Measurements from ENCODE around the gene MYBPC2.

Gene MYBPC2

DNA sequence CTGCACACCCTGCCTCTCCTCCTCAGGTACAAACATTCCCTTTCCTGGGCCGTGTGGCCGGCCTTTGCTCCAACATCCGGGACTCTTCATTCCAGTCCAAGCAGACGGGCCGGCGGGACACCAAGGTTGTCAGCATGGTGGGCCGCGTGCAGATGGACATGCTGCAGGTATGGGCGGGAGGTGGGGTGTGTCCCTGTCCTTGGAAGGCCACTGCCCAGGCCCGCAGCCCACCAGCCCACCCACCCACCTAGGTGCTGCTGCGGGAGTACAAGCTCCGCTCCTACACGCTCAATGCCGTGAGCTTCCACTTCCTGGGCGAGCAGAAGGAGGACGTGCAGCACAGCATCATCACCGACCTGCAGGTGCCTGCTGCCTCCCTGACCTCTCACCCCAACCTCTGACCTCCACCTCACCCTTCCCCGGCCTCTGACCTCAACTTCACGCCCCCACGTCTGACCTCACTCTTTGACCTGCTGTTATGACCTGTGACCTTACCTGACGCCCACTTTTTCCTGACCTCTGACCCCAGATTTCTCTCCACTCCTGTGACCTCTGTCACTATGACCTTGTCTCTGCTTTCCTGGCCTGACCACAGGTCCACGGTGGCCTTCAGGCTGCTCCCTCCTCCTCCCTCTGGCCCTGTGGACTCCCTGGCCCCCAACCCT lies 26.4 kb upstream of the MYBPC2 start:
- ChIA-PET POLR2A (no interaction called here), CTCF (interaction anchor here (0.5 kb wide), 1 partner anchor 49 kb away, joined by 3 read pairs; no protein-coding TSS in a partner anchor)
- Histone ChIP-seq H3K36me3 (ENCODE audit: control insufficient read depth in 2 of 2, insufficient read depth in 1 of 2, low read length in 2 of 2) (peaks cover 35 to 81% of the 10 kb centered on the region in 2 experiments), H3K9me3 (ENCODE audit: control insufficient read depth, insufficient read depth, low read depth, low read length) (no peaks in the 10 kb centered on the region), H3K27ac (ENCODE audit: extremely low read depth, low read depth, low read length) (no peak overlapping the region), H3K4me1 (ENCODE audit: control insufficient read depth, insufficient read depth, low read length) (no peaks in the 10 kb centered on the region), H3K4me3 (ENCODE audit: low read depth, low read length) (no peak overlapping the region)
- TF ChIP-seq ZNF837 (tag by site-specific recombination; IDR thresholded peaks at IDR 0.05) (no peak), ZNF341 (tag by site-specific recombination; IDR thresholded peaks at IDR 0.05; ENCODE audit: low read depth) (no peak), ZSCAN30 (tag by site-specific recombination; IDR thresholded peaks at IDR 0.05) (no peak), ZNF558 (tag by site-specific recombination; IDR thresholded peaks at IDR 0.05) (no peak), ZNF473 (tag by site-specific recombination; IDR thresholded peaks at IDR 0.05) (no peak), ZNF311 (tag by site-specific recombination; IDR thresholded peaks at IDR 0.05; ENCODE audit: borderline replicate concordance) (no peak), ZNF211 (tag by site-specific recombination; IDR thresholded peaks at IDR 0.05; ENCODE audit: low read depth) (no peak), ZNF292 (tag by site-specific recombination; IDR thresholded peaks at IDR 0.05; ENCODE audit: borderline replicate concordance, low read depth) (no peak), ZFHX2 (tag by site-specific recombination; conservative IDR thresholded peaks at IDR 0.05) (peak; percentile 42; the same call in 1 of the 2 replicates), ZNF664 (tag by site-specific recombination; IDR thresholded peaks at IDR 0.05) (no peak), KLF1 (tag by site-specific recombination; IDR thresholded peaks at IDR 0.05) (no peak), ZBTB7A (tag by site-specific recombination; IDR thresholded peaks at IDR 0.05; ENCODE audit: low read depth) (0 out of 2 replicates have a peak, but pooled peaks have one; percentile 50), ZNF501 (tag by site-specific recombination; IDR thresholded peaks at IDR 0.05) (no peak), ZNF302 (tag by site-specific recombination; IDR thresholded peaks at IDR 0.05; ENCODE audit: low read depth) (no peak), ZNF223 (tag by site-specific recombination; IDR thresholded peaks at IDR 0.05) (no peak), KLF10 (tag by site-specific recombination; IDR thresholded peaks at IDR 0.05) (no peak), BCL11A (tag by site-specific recombination; IDR thresholded peaks at IDR 0.05; ENCODE audit: low read depth) (peak; percentile 100), MZF1 (tag by site-specific recombination; IDR thresholded peaks at IDR 0.05; ENCODE audit: borderline replicate concordance) (no peak), ZNF10 (tag by site-specific recombination; IDR thresholded peaks at IDR 0.05) (no peak), ZFP69B (tag by site-specific recombination; IDR thresholded peaks at IDR 0.05) (no peak), SCRT2 (tag by site-specific recombination; IDR thresholded peaks at IDR 0.05) (no peak), ZFP37 (tag by site-specific recombination; IDR thresholded peaks at IDR 0.05) (no peak)
- TF ChIP-seq, protein P1, sequence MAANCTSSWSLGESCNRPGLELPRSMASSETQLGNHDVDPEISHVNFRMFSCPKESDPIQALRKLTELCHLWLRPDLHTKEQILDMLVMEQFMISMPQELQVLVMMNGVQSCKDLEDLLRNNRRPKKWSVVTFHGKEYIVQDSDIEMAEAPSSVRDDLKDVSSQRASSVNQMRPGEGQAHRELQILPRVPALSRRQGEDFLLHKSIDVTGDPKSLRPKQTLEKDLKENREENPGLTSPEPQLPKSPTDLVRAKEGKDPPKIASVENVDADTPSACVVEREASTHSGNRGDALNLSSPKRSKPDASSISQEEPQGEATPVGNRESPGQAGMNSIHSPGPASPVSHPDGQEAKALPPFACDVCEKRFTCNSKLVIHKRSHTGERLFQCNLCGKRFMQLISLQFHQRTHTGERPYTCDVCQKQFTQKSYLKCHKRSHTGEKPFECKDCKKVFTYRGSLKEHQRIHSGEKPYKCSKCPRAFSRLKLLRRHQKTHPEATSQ (tag by site-specific recombination; IDR thresholded peaks at IDR 0.05), result no peak
- TF ChIP-seq, protein P2, sequence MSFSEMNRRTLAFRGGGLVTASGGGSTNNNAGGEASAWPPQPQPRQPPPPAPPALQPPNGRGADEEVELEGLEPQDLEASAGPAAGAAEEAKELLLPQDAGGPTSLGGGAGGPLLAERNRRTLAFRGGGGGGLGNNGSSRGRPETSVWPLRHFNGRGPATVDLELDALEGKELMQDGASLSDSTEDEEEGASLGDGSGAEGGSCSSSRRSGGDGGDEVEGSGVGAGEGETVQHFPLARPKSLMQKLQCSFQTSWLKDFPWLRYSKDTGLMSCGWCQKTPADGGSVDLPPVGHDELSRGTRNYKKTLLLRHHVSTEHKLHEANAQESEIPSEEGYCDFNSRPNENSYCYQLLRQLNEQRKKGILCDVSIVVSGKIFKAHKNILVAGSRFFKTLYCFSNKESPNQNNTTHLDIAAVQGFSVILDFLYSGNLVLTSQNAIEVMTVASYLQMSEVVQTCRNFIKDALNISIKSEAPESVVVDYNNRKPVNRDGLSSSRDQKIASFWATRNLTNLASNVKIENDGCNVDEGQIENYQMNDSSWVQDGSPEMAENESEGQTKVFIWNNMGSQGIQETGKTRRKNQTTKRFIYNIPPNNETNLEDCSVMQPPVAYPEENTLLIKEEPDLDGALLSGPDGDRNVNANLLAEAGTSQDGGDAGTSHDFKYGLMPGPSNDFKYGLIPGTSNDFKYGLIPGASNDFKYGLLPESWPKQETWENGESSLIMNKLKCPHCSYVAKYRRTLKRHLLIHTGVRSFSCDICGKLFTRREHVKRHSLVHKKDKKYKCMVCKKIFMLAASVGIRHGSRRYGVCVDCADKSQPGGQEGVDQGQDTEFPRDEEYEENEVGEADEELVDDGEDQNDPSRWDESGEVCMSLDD (tag by site-specific recombination; IDR thresholded peaks at IDR 0.05), result peak; percentile 56; the same call in 1 of the 2 replicates
- TF ChIP-seq, protein P3, sequence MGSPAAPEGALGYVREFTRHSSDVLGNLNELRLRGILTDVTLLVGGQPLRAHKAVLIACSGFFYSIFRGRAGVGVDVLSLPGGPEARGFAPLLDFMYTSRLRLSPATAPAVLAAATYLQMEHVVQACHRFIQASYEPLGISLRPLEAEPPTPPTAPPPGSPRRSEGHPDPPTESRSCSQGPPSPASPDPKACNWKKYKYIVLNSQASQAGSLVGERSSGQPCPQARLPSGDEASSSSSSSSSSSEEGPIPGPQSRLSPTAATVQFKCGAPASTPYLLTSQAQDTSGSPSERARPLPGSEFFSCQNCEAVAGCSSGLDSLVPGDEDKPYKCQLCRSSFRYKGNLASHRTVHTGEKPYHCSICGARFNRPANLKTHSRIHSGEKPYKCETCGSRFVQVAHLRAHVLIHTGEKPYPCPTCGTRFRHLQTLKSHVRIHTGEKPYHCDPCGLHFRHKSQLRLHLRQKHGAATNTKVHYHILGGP (tag by site-specific recombination; IDR thresholded peaks at IDR 0.05), result no peak
- TF ChIP-seq, protein P4, sequence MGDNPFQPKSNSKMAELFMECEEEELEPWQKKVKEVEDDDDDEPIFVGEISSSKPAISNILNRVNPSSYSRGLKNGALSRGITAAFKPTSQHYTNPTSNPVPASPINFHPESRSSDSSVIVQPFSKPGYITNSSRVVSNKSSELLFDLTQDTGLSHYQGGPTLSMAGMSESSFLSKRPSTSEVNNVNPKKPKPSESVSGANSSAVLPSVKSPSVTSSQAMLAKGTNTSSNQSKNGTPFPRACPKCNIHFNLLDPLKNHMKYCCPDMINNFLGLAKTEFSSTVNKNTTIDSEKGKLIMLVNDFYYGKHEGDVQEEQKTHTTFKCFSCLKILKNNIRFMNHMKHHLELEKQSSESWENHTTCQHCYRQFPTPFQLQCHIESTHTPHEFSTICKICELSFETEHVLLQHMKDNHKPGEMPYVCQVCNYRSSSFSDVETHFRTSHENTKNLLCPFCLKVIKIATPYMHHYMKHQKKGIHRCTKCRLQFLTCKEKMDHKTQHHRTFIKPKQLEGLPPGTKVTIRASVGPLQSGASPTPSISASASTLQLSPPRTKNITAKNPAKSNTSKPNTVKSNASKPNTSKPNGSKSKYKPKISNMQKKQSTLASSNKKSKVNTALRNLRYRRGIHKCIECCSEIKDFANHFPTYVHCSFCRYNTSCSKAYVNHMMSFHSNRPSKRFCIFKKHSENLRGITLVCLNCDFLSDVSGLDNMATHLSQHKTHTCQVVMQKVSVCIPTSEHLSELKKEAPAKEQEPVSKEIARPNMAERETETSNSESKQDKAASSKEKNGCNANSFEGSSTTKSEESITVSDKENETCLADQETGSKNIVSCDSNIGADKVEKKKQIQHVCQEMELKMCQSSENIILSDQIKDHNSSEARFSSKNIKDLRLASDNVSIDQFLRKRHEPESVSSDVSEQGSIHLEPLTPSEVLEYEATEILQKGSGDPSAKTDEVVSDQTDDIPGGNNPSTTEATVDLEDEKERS (tag by site-specific recombination; IDR thresholded peaks at IDR 0.05), result no peak
- TF ChIP-seq, protein P5, sequence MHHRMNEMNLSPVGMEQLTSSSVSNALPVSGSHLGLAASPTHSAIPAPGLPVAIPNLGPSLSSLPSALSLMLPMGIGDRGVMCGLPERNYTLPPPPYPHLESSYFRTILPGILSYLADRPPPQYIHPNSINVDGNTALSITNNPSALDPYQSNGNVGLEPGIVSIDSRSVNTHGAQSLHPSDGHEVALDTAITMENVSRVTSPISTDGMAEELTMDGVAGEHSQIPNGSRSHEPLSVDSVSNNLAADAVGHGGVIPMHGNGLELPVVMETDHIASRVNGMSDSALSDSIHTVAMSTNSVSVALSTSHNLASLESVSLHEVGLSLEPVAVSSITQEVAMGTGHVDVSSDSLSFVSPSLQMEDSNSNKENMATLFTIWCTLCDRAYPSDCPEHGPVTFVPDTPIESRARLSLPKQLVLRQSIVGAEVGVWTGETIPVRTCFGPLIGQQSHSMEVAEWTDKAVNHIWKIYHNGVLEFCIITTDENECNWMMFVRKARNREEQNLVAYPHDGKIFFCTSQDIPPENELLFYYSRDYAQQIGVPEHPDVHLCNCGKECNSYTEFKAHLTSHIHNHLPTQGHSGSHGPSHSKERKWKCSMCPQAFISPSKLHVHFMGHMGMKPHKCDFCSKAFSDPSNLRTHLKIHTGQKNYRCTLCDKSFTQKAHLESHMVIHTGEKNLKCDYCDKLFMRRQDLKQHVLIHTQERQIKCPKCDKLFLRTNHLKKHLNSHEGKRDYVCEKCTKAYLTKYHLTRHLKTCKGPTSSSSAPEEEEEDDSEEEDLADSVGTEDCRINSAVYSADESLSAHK (tag by site-specific recombination; IDR thresholded peaks at IDR 0.05), result no peak
